Stimulated activated CD8-positive, alpha-beta memory T cell treated with anti-CD3 and anti-CD28 coated beads, Interleukin-2, amount 100 ng/mL, for 1 hour (primary cell): ENCODE measurements around the gene GLIPR1.
"Not testable (repeated sequence)": the region's sequence is repeated elsewhere in the genome, so short reads cannot be mapped to it uniquely, and the experiment has no call there.

Experiments used
- DNase-seq, 2 donors: peaks; one replicate each; pipeline ENCODE4 v3.0.0-alpha.2; 2020; ENCODE audit warnings: low read depth in 2 of 2

GLIPR1 gene

GRCh38 chr12:75474116-75474515, 6.4 kb upstream of the GLIPR1 start:
- DNase-seq, result no peak

GRCh38 chr12:75476071-75476470, 4.5 kb upstream of the GLIPR1 start:
- DNase-seq, result no peak

- DNase-seq, result no peak
Observed at GRCh38 chr12:75477137-75477536, 3.4 kb upstream of the GLIPR1 start.

- no peak for DNase-seq
Observed at GRCh38 chr12:75478116-75478794, 2.3 kb upstream of the GLIPR1 start.

- DNase-seq, result no peak
Observed at GRCh38 chr12:75479963-75480461, 543 bp upstream of the GLIPR1 start.

- no peak for DNase-seq
Observed at GRCh38 chr12:75481013-75481705, 604 bp downstream of the GLIPR1 start.

- no peak for DNase-seq
Observed at GRCh38 chr12:75481774-75482173, 1.2 kb downstream of the GLIPR1 start.

GRCh38 chr12:75482646-75483045, 2.1 kb downstream of the GLIPR1 start:
- no peak for DNase-seq

- DNase-seq, result no peak
Observed at GRCh38 chr12:75483431-75483830, 2.9 kb downstream of the GLIPR1 start.

- DNase-seq, result not testable (repeated sequence)
Observed at GRCh38 chr12:75484450-75484849, 3.9 kb downstream of the GLIPR1 start.

- DNase-seq, result no peak
Observed at GRCh38 chr12:75487308-75487707, 6.8 kb downstream of the GLIPR1 start.

- DNase-seq, result no peak
Observed at GRCh38 chr12:75488553-75488952, 8.0 kb downstream of the GLIPR1 start.

- no peak for DNase-seq
Observed at GRCh38 chr12:75489187-75489586, 8.6 kb downstream of the GLIPR1 start.

- DNase-seq, result no peak
Observed at GRCh38 chr12:75489613-75490210, 9.2 kb downstream of the GLIPR1 start.

- no peak for DNase-seq
Observed at GRCh38 chr12:75491169-75491568, 10.6 kb downstream of the GLIPR1 start.

GRCh38 chr12:75503459-75503858, 22.9 kb downstream of the GLIPR1 start:
- no peak for DNase-seq

GRCh38 chr12:75503866-75504265, 23.3 kb downstream of the GLIPR1 start:
- no peak for DNase-seq

GRCh38 chr12:75505706-75506312, 25.3 kb downstream of the GLIPR1 start:
- no peak for DNase-seq

- DNase-seq, result no peak
Observed at GRCh38 chr12:75507086-75507485, 26.5 kb downstream of the GLIPR1 start.

GRCh38 chr12:75508159-75508558, 27.6 kb downstream of the GLIPR1 start:
- DNase-seq, result no peak

- DNase-seq, result no peak
Observed at GRCh38 chr12:75509621-75510020, 29.1 kb downstream of the GLIPR1 start.
